ENCODE data around the gene BDNF. TPM values are rescaled to one million over a fixed set of nuclear protein-coding genes. Genes with fewer than 3 reads are reported as not detected.

BDNF gene
- total RNA-seq, 2 experiments from 2014 or later = not detected

GRCh38 chr11:27718346-27718862 is 18.1 kb upstream of the BDNF start:
- DNase-seq (ENCODE audit: low spot score) = no peak
- H3K36me3 ChIP-seq (ENCODE audit: insufficient read depth, low read length) = no peaks in the 10 kb centered on the region
- ChIA-PET CTCF (ENCODE audit: unreplicated experiment) (no interaction called here), POLR2A (interaction anchor here (0.7 kb wide), 1 partner anchor 436 kb away, joined by 6 read pairs; no protein-coding TSS in a partner anchor)
- H2AFZ ChIP-seq (ENCODE audit: low read length) = no peak overlapping the region
- H3K27ac ChIP-seq (ENCODE audit: low read depth, low read length, poor library complexity, severe bottlenecking) = no peak overlapping the region
- no peak overlapping the region for H3K4me2 ChIP-seq (ENCODE audit: low read length)
- TF ChIP-seq EZH2phosphoT487 (IDR thresholded peaks at IDR 0.05; ENCODE audit: borderline replicate concordance, low read depth, low read length) (no peak), CTCF (conservative IDR thresholded peaks at IDR 0.05; ENCODE audit: low read length) (no peak)
- no peaks in the 10 kb centered on the region for H4K20me1 ChIP-seq (ENCODE audit: insufficient read depth, low read length)
- intact Hi-C loops (cut with micrococcal nuclease; ENCODE audit: unreplicated experiment) = no loop called here
- no peaks in the 10 kb centered on the region for H3K9me2 ChIP-seq (ENCODE audit: insufficient read depth, low read length)
- BruUV-seq (replicated peaks) = no TSS peak
- H3K79me2 ChIP-seq (ENCODE audit: insufficient read depth, low read depth, low read length) = no peaks in the 10 kb centered on the region
- no peaks in the 10 kb centered on the region for H3K9me3 ChIP-seq (ENCODE audit: low read length)
- no peak overlapping the region for H3K4me3 ChIP-seq (ENCODE audit: low read depth, low read length, poor library complexity, severe bottlenecking)
- H3K4me1 ChIP-seq (ENCODE audit: insufficient read depth, low read length, poor library complexity, severe bottlenecking) = no peaks in the 10 kb centered on the region

GRCh38 chr11:27717801-27718229 is 17.6 kb upstream of the BDNF start:
- Histone ChIP-seq H3K4me2 (ENCODE audit: low read length) (no peak overlapping the region), H2AFZ (ENCODE audit: low read length) (no peak overlapping the region), H3K4me1 (ENCODE audit: insufficient read depth, low read length, poor library complexity, severe bottlenecking) (no peaks in the 10 kb centered on the region), H3K79me2 (ENCODE audit: insufficient read depth, low read depth, low read length) (no peaks in the 10 kb centered on the region), H3K4me3 (ENCODE audit: low read depth, low read length, poor library complexity, severe bottlenecking) (no peak overlapping the region), H3K9me3 (ENCODE audit: low read length) (no peaks in the 10 kb centered on the region), H3K9me2 (ENCODE audit: insufficient read depth, low read length) (no peaks in the 10 kb centered on the region), H4K20me1 (ENCODE audit: insufficient read depth, low read length) (no peaks in the 10 kb centered on the region), H3K27ac (ENCODE audit: low read depth, low read length, poor library complexity, severe bottlenecking) (no peak overlapping the region), H3K36me3 (ENCODE audit: insufficient read depth, low read length) (no peaks in the 10 kb centered on the region)
- BruUV-seq (replicated peaks) = no TSS peak
- DNase-seq (ENCODE audit: low spot score) = no peak
- ChIA-PET CTCF (ENCODE audit: unreplicated experiment) (no interaction called here), POLR2A (interaction anchor here (0.7 kb wide), 1 partner anchor 436 kb away, joined by 6 read pairs; no protein-coding TSS in a partner anchor)
- intact Hi-C loops (cut with micrococcal nuclease; ENCODE audit: unreplicated experiment) = no loop called here
- TF ChIP-seq EZH2phosphoT487 (IDR thresholded peaks at IDR 0.05; ENCODE audit: borderline replicate concordance, low read depth, low read length) (no peak), CTCF (conservative IDR thresholded peaks at IDR 0.05; ENCODE audit: low read length) (no peak)

- intact Hi-C loops (cut with micrococcal nuclease; ENCODE audit: unreplicated experiment) = no loop called here
- Histone ChIP-seq H3K9me3 (ENCODE audit: low read length) (no peaks in the 10 kb centered on the region), H2AFZ (ENCODE audit: low read length) (no peak overlapping the region), H3K27ac (ENCODE audit: low read depth, low read length, poor library complexity, severe bottlenecking) (no peak overlapping the region), H3K36me3 (ENCODE audit: insufficient read depth, low read length) (no peaks in the 10 kb centered on the region), H3K4me1 (ENCODE audit: insufficient read depth, low read length, poor library complexity, severe bottlenecking) (no peaks in the 10 kb centered on the region), H3K79me2 (ENCODE audit: insufficient read depth, low read depth, low read length) (no peaks in the 10 kb centered on the region), H3K4me3 (ENCODE audit: low read depth, low read length, poor library complexity, severe bottlenecking) (no peak overlapping the region), H3K4me2 (ENCODE audit: low read length) (no peak overlapping the region), H3K9me2 (ENCODE audit: insufficient read depth, low read length) (no peaks in the 10 kb centered on the region), H4K20me1 (ENCODE audit: insufficient read depth, low read length) (no peaks in the 10 kb centered on the region)
- TF ChIP-seq CTCF (conservative IDR thresholded peaks at IDR 0.05; ENCODE audit: low read length) (peak; percentile 43; the same call in 1 of the 2 replicates), EZH2phosphoT487 (IDR thresholded peaks at IDR 0.05; ENCODE audit: borderline replicate concordance, low read depth, low read length) (no peak)
- no TSS peak for BruUV-seq (replicated peaks)
- CTCF ChIA-PET (ENCODE audit: unreplicated experiment) = no interaction called here
- no peak for DNase-seq (ENCODE audit: low spot score)
- POLR2A ChIA-PET = interaction anchor here (0.7 kb wide), 1 partner anchor 437 kb away, joined by 6 read pairs; no protein-coding TSS in a partner anchor
Observed at GRCh38 chr11:27717377-27717776, 17.1 kb upstream of the BDNF start.

Data from OCI-LY7 (cell line).